OCI-LY7 (cell line): ENCODE measurements around the gene SLC13A2. TPM values are rescaled to one million over a fixed set of nuclear protein-coding genes. Genes with fewer than 3 reads are reported as not detected.

Source experiments
- BruUV-seq: library from RNA; stranded (reverse); fragments of 400-500 nt; replicated peaks from 2 replicates; lab custom pipeline; 2021; lab: Mats Ljungman, UMichigan
- CTCF ChIA-PET: fragments of 300-600 bp; sonication (Branson Sonifier 250); formaldehyde crosslinking; loops from one replicate; lab custom pipeline; 2022; ENCODE audit warnings: antibody characterized with exemption; ENCODE audit not compliant: unreplicated experiment; lab: Charles Lee
- POLR2A ChIA-PET: fragments of 300-600 bp; sonication (Branson Sonifier 250); formaldehyde crosslinking; loops from one replicate; lab custom pipeline; 2022; ENCODE audit warnings: antibody characterized with exemption; lab: Charles Lee
- DNase-seq: peaks from one replicate; pipeline ENCODE4 v3.0.0-alpha.2; 2015; ENCODE audit warnings: low spot score
- H2AFZ ChIP-seq: fragments of 200-600 bp; sonication (generic), shearing (Covaris generic); 2 replicates; pipeline ENCODE4 v1.6.1; 2014; ENCODE audit warnings: mild to moderate bottlenecking, antibody characterized with exemption, low read length, moderate library complexity
- H3K27ac ChIP-seq: fragments of 200-600 bp; sonication (generic); 2 replicates; pipeline ENCODE4 v1.5.1; 2014; ENCODE audit warnings: mixed run types, low read depth, mild to moderate bottlenecking, moderate library complexity, low read length, inconsistent platforms; ENCODE audit not compliant: poor library complexity, severe bottlenecking
- H3K36me3 ChIP-seq: fragments of 200-600 bp; sonication (generic); 2 replicates; pipeline ENCODE4 v1.6.1; 2014; ENCODE audit warnings: mild to moderate bottlenecking, antibody characterized with exemption, low read length, moderate library complexity, mixed read lengths; ENCODE audit not compliant: insufficient read depth
- H3K4me1 ChIP-seq: fragments of 200-600 bp; sonication (generic); 2 replicates; pipeline ENCODE4 v1.5.1; 2014; ENCODE audit warnings: mild to moderate bottlenecking, low read length; ENCODE audit not compliant: insufficient read depth, poor library complexity, severe bottlenecking
- H3K4me2 ChIP-seq: fragments of 200-600 bp; sonication (generic); 2 replicates; pipeline ENCODE4 v1.6.1; 2014; ENCODE audit warnings: mild to moderate bottlenecking, low read length
- H3K4me3 ChIP-seq: fragments of 200-600 bp; sonication (generic); 2 replicates; pipeline ENCODE4 v1.5.1; 2014; ENCODE audit warnings: mild to moderate bottlenecking, low read depth, low read length; ENCODE audit not compliant: poor library complexity, severe bottlenecking
- H3K79me2 ChIP-seq: fragments of 200-600 bp; sonication (generic); 2 replicates; pipeline ENCODE4 v1.6.1; 2016; ENCODE audit warnings: low read depth, mild to moderate bottlenecking, low read length, moderate library complexity, mixed read lengths; ENCODE audit not compliant: insufficient read depth
- H3K9me2 ChIP-seq: fragments of 200-600 bp; sonication (generic); 2 replicates; pipeline ENCODE4 v1.6.1; 2016; ENCODE audit warnings: mild to moderate bottlenecking, low read length, mixed read lengths; ENCODE audit not compliant: insufficient read depth
- H3K9me3 ChIP-seq: fragments of 200-600 bp; sonication (generic); 2 replicates; pipeline ENCODE4 v1.6.1; 2014; ENCODE audit warnings: mild to moderate bottlenecking, mixed run types, low read length, mixed read lengths
- H4K20me1 ChIP-seq: fragments of 200-600 bp; sonication (generic); 2 replicates; pipeline ENCODE4 v1.6.1; 2014; ENCODE audit warnings: mild to moderate bottlenecking, antibody characterized with exemption, low read length, moderate library complexity, mixed read lengths; ENCODE audit not compliant: insufficient read depth
- CTCF ChIP-seq: fragments of 200-600 bp; sonication (generic); conservative IDR thresholded peaks from 2 replicates; pipeline ENCODE4 v1.5.1; 2014; ENCODE audit warnings: mild to moderate bottlenecking, antibody characterized with exemption, low read length, moderate library complexity, mixed read lengths
- EZH2phosphoT487 ChIP-seq: fragments of 200-600 bp; sonication (generic); IDR thresholded peaks from 2 replicates; pipeline ENCODE4 v1.6.1; 2018; ENCODE audit warnings: low read depth, borderline replicate concordance, mild to moderate bottlenecking, mixed run types, antibody characterized with exemption, low read length, moderate library complexity, mixed read lengths
- intact Hi-C: fragments of 100-400 bp; cut with micrococcal nuclease; formaldehyde crosslinking; loops from one replicate; pipeline ENCODE4 v1.10.0; 2022; ENCODE audit not compliant: unreplicated experiment
- total RNA-seq, 2 experiments: library from RNA; depleted of rRNA in 1 of 2; stranded (reverse); fragments of >200 nt in 1 of 2; shearing (Covaris generic) in 1 of 2; gene quantifications; 2 replicates each; pipeline ENCODE4 v1.2.3, GENCODE V29; 2014 to 2022

Gene SLC13A2
- total RNA-seq, 2 experiments from 2014 or later: not detected

GRCh38 chr17:28469376-28469775 is 4.1 kb upstream of the SLC13A2 start:
- Histone ChIP-seq H3K79me2 (no peaks in the 10 kb centered on the region), H3K9me2 (no peaks in the 10 kb centered on the region), H3K4me1 (no peaks in the 10 kb centered on the region), H3K4me3 (no peak overlapping the region), H4K20me1 (no peaks in the 10 kb centered on the region), H2AFZ (no peak overlapping the region), H3K27ac (no peak overlapping the region), H3K9me3 (no peaks in the 10 kb centered on the region), H3K36me3 (no peaks in the 10 kb centered on the region), H3K4me2 (no peak overlapping the region)
- no peak for DNase-seq
- no TSS peak for BruUV-seq
- intact Hi-C loops: no loop called here
- POLR2A ChIA-PET: no interaction called here
- CTCF ChIA-PET: no interaction called here
- TF ChIP-seq CTCF: no peak
- no peak for TF ChIP-seq EZH2phosphoT487

DNA sequence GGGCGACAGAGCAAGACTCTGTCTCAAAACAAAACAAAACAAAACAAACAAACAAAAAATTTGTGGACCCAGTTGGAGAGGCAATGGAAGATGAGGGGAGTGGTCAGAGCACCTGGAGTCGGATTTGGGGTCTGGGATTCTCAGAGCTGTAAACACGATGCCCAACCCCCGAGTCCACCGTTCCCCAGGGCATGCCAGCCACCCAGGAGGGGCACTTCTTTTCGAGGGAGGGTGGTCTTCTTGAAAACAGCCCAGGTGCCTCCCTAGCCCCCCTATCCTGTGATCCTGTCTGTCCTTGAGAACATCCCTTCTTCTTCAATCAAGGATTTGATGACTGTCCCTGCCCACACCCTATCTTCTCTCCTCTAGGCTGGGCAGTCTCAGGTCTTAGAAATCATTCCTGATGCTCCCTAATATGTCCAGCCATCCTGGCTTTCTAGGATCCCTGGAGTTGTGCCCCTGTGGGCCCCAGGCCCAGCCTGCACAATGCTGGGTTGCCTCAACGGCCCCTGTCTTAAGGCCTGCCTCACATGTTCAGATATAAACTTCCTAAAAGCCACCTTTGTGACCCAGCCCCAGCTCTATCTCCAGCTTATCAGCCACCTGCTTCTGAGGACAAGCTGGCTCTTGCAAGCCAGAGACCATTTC is 3.1 kb upstream of the SLC13A2 start:
- TF ChIP-seq CTCF (no peak), EZH2phosphoT487 (no peak)
- no TSS peak for BruUV-seq
- Histone ChIP-seq H3K36me3 (no peaks in the 10 kb centered on the region), H3K27ac (no peak overlapping the region), H3K4me3 (no peak overlapping the region), H4K20me1 (no peaks in the 10 kb centered on the region), H2AFZ (no peak overlapping the region), H3K79me2 (no peaks in the 10 kb centered on the region), H3K9me3 (no peaks in the 10 kb centered on the region), H3K4me1 (no peaks in the 10 kb centered on the region), H3K9me2 (no peaks in the 10 kb centered on the region), H3K4me2 (no peak overlapping the region)
- POLR2A ChIA-PET: no interaction called here
- CTCF ChIA-PET: no interaction called here
- no peak for DNase-seq
- intact Hi-C loops: no loop called here

DNA sequence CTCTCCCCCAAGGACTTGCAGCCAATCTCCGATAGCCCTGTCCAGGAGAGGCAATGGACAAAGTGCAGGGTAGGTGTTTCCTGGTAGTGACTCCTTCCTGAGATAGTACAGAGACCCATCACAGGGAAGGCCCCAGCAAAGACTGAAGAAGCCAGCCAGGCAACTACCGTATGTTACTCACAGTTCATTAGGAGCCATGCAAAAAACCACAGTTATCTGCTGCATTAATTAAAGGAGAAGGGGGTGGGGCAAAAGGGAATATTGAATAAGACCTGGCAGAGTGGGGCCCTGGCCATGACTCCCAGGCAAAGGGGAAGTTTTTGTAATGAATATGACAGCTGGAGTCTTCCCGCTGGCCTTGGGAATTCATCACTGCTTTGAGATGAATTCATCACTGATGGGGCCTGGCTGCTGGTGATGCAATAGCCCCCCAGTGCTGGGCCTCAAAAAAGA is 2.5 kb upstream of the SLC13A2 start:
- Histone ChIP-seq H3K79me2 (no peaks in the 10 kb centered on the region), H3K36me3 (no peaks in the 10 kb centered on the region), H3K4me2 (no peak overlapping the region), H3K27ac (no peak overlapping the region), H4K20me1 (no peaks in the 10 kb centered on the region), H3K9me3 (no peaks in the 10 kb centered on the region), H3K4me3 (no peak overlapping the region), H3K9me2 (no peaks in the 10 kb centered on the region), H3K4me1 (no peaks in the 10 kb centered on the region), H2AFZ (no peak overlapping the region)
- POLR2A ChIA-PET: no interaction called here
- intact Hi-C loops: no loop called here
- CTCF ChIA-PET: no interaction called here
- BruUV-seq: no TSS peak
- DNase-seq: no peak
- TF ChIP-seq CTCF: no peak
- TF ChIP-seq EZH2phosphoT487: no peak
